IMR-90 (cell line): ENCODE measurements around the gene OGFOD2.
"Not testable (repeated sequence)": the region's sequence is repeated elsewhere in the genome, so short reads cannot be mapped to it uniquely, and the experiment has no call there.

Experiments
- CEBPB ChIP-seq: IDR thresholded peaks from 2 replicates; pipeline ENCODE4 v1.6.1; 2012; ENCODE audit warnings: low read depth, low read length, improper control_type of control experiment
- CTCF ChIP-seq: conservative IDR thresholded peaks from 2 replicates; pipeline ENCODE4 v1.5.1; 2012; ENCODE audit warnings: mild to moderate bottlenecking, low read depth, low read length, improper control_type of control experiment
- ELK1 ChIP-seq: fragments of 150-350 bp; IDR thresholded peaks from 2 replicates; pipeline ENCODE4 v1.6.1; 2016; ENCODE audit warnings: low read depth, mild to moderate bottlenecking, low read length, moderate library complexity, borderline replicate concordance
- MXI1 ChIP-seq: IDR thresholded peaks from 2 replicates; pipeline ENCODE4 v1.6.1; 2012; ENCODE audit warnings: low read depth, mild to moderate bottlenecking, low read length, moderate library complexity, borderline replicate concordance
- POLR2A ChIP-seq: IDR thresholded peaks from 2 replicates; pipeline ENCODE4 v1.6.1; 2012; ENCODE audit warnings: mild to moderate bottlenecking, low read depth, low read length
- TF ChIP-seq, protein P1 (sequence below): fragments of 150-350 bp; IDR thresholded peaks from 2 replicates; pipeline ENCODE4 v1.6.1; 2017; ENCODE audit warnings: mild to moderate bottlenecking, antibody characterized with exemption, low read length, low read depth

- not testable (repeated sequence) for TF ChIP-seq CTCF, POLR2A, CEBPB, ELK1, MXI1
- TF ChIP-seq, protein P1, sequence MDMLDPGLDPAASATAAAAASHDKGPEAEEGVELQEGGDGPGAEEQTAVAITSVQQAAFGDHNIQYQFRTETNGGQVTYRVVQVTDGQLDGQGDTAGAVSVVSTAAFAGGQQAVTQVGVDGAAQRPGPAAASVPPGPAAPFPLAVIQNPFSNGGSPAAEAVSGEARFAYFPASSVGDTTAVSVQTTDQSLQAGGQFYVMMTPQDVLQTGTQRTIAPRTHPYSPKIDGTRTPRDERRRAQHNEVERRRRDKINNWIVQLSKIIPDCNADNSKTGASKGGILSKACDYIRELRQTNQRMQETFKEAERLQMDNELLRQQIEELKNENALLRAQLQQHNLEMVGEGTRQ, result not testable (repeated sequence)
These were observed 39.4 kb downstream of the OGFOD2 start for GRCh38 chr12:123014473-123014872.
